GM12874 (cell line): ENCODE measurements around the gene ANGPTL7.

Source experiments
- CTCF ChIP-seq: IDR thresholded peaks from 2 replicates; pipeline ENCODE4 v1.5.1; 2011; ENCODE audit warnings: low read depth, mild to moderate bottlenecking, control low read depth, low read length, moderate library complexity; ENCODE audit not compliant: insufficient read depth

The ANGPTL7 gene

GRCh38 chr1:11207898-11208611, 18.9 kb downstream of the ANGPTL7 start:
- TF ChIP-seq CTCF: no peak

DNA sequence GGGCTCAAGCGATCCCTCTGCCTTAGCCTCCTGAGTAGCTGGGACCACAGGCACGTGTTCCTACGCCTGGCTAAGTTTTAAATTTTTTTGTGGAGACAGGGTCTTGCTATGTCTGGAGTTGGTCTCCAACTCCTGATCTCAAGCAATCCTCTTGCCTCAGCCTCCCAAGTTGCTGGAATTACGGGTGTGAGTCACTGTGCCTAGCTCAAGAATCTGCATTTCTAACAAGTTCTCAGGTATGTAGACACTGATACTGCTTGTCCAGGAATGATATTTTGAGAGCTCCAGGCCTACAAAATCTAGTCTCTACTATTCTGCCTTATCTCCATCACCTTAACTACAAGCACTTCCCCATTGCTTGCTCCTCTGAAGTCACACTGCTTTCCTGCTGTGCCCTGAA, 22.3 kb downstream of the ANGPTL7 start:
- TF ChIP-seq CTCF: no peak

DNA sequence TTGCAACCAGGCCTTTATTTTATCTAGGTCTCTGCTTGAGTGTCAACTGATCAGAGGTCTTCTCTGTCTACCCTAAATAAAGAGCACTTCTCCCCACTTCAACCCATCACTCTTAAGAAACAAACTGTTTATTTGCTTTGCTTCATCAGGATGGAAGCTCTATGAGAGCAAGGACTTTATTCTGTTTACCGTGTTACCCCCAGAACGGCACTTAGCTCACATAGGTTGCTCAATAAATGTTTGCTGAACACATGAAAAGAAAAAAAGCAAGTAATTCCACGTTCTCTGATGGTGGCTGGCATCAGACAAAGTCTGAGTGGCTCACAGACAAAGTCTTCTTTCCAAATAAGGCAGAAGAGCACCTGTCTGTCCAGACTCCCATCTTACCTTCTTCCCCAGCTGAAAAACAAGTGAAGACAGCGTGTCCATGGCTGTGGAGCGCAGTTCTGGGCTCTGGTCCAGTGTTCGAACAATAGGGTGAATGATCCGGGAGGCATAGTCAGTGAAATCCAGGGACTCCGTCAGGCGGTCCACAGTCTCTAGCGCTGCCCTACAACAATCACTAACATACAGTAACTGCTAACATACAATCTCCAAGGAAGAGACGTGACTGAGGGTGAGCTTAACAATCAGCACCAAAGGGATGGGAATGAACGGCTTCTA, 22.9 kb downstream of the ANGPTL7 start:
- no peak for TF ChIP-seq CTCF

DNA sequence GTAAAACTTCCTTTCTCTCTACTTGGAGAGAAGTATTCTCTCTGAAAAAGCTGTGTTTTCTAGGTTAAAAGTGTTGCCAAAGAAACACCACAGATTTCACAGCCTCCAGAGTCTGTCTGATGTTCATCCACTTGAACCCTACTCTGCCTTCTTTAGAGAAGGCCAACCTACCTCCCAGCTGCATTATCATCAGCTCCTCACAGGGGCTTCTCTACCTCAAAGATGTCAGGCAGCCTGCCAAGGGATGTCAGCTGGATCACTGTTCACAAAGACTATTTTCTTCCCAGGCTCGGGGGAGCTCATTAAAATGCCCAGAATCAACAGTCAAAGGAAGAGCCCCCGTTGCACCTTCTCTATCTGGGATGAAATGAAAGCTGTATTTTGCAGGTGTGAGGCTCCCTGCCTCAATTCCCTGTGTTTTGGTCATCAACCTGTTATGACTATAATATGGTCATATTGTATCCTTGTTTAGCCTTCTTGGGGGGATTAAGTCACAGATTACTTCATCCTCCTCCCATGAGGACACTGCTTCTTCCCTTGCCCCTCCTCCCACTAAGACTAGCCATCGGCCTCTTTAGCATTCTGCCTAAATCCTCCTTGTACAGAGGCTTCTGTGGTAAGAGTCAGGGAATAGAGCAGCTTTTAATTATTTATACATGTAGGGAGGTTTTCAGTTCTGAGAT, 25.7 kb downstream of the ANGPTL7 start:
- no peak for TF ChIP-seq CTCF

DNA sequence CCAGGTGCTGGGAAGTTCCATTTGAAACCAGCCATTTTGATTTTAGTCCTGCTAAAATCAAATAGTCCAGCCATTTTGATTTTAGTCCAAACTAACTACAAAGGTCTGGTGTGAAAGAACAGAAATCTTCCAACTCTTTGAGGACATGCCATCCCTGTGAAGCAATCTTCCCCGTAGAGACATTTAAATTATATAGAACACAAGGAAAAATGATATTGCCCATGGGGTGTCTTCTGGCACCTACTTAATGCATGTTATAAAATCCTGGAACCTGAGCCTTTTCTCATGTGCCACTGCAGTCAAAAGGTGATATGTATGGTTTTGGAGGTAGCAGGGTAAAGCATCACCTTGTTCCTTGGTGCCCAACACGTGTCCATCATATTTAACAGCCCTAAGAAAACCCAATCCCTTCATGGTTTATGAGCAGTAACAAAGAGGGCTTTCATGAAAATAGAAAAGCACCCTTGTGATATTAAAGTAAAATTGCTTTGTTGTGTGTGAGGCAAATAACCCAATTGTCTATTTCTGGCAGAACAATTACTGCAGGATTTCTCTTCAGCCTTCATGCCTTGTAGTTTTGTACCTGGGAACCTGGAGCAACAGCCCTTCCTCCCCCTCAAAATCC, 26.3 kb downstream of the ANGPTL7 start:
- TF ChIP-seq CTCF: no peak

GRCh38 chr1:11216074-11216473, 26.9 kb downstream of the ANGPTL7 start:
- TF ChIP-seq CTCF: no peak

GRCh38 chr1:11227106-11228077, 38.2 kb downstream of the ANGPTL7 start:
- no peak for TF ChIP-seq CTCF
